Retinal pigment epithelial cell (primary cell): Measurements from ENCODE around the gene ETNPPL.

Experiments
- DNase-seq: peaks from one replicate; pipeline ENCODE4 v3.0.0-alpha.2; 2010; ENCODE audit warnings: low read depth
- H3K4me3 ChIP-seq: 2 replicates; pipeline ENCODE4 v1.5.1; 2011; ENCODE audit warnings: mild to moderate bottlenecking, low read length, control low read depth, moderate library complexity
- TF ChIP-seq, protein P1 (sequence below): conservative IDR thresholded peaks from 2 replicates; pipeline ENCODE4 v1.5.1; 2011; ENCODE audit warnings: low read depth, low read length, control low read depth, inconsistent platforms

ETNPPL gene

DNA sequence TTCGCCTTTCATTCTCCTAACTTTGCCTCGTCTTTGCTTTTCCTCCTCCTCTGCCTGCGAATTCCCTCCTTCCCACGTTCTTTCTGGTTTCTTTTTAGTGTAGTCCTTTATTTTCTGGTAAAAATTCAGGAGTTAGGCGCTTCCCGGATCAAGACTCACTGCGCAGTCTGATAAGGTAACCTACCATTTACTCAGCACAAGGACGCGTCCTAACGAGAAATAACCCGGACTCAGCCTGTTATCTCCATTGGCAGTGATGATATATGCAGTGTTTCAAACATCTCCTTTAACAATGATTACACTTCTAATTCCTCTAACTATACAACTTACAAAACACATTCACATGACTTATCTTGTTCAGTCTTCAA lies 357 bp upstream of the ETNPPL start:
- TF ChIP-seq, protein P1, sequence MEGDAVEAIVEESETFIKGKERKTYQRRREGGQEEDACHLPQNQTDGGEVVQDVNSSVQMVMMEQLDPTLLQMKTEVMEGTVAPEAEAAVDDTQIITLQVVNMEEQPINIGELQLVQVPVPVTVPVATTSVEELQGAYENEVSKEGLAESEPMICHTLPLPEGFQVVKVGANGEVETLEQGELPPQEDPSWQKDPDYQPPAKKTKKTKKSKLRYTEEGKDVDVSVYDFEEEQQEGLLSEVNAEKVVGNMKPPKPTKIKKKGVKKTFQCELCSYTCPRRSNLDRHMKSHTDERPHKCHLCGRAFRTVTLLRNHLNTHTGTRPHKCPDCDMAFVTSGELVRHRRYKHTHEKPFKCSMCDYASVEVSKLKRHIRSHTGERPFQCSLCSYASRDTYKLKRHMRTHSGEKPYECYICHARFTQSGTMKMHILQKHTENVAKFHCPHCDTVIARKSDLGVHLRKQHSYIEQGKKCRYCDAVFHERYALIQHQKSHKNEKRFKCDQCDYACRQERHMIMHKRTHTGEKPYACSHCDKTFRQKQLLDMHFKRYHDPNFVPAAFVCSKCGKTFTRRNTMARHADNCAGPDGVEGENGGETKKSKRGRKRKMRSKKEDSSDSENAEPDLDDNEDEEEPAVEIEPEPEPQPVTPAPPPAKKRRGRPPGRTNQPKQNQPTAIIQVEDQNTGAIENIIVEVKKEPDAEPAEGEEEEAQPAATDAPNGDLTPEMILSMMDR, result no peak
- H3K4me3 ChIP-seq, result peak overlapping the region; percentile 73

DNA sequence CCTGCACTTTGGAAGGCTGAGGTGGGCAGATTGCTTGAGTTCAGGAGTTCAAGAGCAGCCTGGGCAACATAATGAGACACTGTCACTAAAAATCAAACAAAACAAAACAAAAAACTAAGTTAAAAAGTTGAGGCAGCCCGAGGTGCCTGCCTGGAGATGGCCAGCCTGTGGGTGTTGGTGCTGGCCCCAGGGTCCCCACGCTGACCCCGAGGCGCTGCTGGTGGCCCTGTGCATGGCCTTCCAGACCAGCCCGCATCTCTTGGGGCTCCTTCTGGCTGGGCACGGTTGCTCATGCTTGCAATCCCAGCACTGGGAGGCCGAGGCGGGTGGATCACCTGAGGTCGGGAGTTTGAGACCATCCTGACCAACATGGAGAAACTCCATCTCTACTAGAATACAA lies 4.4 kb downstream of the ETNPPL start:
- no peak overlapping the region for H3K4me3 ChIP-seq
- TF ChIP-seq, protein P1, result no peak
- no peak for DNase-seq

More for the DNA sequence above, 357 bp upstream of the ETNPPL start:
- DNase-seq, result no peak

DNA sequence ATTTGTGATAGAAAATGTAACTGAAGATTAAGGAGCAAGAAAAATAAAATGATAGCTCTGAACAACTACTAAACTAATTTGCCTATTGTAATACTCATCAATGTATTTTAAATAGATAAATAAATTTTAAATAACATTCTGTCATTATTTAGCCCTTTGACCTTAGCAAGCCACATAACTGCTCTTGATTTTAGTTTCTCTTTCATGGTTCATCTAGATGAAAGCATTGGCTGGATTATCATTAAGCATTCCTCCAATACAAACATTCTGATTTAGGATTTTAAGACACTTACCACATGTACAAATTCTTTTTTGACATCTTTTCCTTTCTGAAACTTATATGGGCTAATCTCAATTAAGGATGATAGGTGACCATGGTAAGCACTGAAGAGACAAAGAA lies 8.5 kb downstream of the ETNPPL start:
- H3K4me3 ChIP-seq, result no peak overlapping the region
- DNase-seq, result no peak

DNA sequence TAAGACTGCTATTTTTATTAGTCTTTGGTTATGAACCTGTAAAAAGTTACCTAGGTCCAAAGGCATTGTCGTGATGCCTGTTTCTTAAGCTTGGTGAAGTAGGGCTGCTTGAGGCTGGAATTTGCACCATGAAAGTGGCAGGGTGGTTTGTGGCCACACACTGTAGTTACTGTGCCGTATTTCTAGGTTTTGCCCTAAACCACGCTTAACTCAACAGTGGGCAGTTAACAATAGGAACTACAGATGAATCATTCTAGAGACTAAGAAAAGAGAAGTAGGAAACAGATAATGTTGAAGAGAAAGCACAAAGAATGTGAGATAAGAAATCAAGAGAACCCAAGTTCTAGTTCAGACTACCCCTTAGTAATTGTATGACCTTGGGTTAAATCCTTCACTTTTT lies 11.5 kb downstream of the ETNPPL start:
- TF ChIP-seq, protein P1, result no peak
- no peak overlapping the region for H3K4me3 ChIP-seq
- no peak for DNase-seq

More for the DNA sequence above, 8.5 kb downstream of the ETNPPL start:
- TF ChIP-seq, protein P1, result no peak

DNA sequence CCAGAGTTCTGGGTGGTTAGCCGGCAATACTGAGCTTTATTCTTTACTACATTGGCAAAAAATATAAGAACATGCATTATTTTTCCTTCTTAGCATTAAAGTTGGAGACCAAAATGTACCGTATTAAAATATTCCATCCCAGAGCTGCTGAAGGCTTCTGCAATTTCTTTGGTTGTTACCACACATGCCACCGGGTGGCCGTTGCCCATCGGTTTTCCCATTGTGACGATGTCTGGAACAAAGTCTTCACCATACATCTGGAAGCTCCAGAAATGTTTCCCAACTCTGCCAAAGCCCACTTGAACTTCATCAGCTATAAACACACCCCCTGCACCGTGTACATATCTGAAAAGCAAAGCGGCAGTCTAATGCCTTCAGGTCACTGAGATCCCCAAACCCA lies 13.7 kb downstream of the ETNPPL start:
- H3K4me3 ChIP-seq, result no peak overlapping the region
- TF ChIP-seq, protein P1, result peak; percentile 23
- no peak for DNase-seq

DNA sequence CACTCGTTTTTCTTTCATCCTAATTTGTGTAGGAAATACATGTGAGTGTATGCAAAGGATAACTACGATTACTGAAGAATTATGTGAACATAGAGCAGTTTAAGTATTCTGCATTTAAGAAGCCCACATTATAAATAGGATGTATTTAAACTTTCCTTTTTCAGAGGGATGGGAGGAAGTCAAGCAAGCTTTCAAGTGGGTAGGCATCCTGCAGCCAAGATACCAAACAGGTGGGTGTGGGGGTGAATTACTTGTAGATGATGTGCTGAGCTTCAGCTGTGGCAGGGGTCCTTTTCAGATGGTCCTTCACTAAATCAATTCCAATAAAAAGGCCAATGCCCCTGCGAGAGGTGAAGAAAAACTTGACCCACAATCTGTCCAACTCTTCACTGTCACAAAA lies 16.3 kb downstream of the ETNPPL start:
- H3K4me3 ChIP-seq, result no peak overlapping the region
- TF ChIP-seq, protein P1, result no peak
- DNase-seq, result no peak

DNA sequence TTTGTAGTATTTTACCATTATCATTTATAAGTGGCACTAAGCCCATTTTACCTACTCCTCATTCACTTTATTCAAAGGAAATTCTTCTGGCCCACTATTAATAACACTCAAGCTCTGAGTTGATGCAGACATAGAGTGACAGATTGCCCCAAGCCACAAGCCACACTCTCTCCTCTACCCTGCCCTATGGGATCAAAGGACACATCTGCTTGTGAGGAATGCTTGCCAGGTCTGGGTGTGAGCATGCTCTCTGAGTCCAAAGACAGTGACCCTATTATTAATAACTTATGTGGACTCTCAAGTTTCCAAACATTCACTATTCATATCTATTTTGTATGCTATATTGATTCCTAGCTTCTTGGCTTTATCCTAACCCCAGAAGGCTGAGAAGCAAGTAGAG lies 18.5 kb downstream of the ETNPPL start:
- no peak for DNase-seq
- no peak overlapping the region for H3K4me3 ChIP-seq
- TF ChIP-seq, protein P1, result no peak
